B cell (primary cell): ENCODE results near the gene FN3K. TPM values are rescaled to one million over a fixed set of nuclear protein-coding genes. Genes with fewer than 3 reads are reported as not detected.

ENCODE experiments used
- ATAC-seq: fragments of 200-7000 bp; cut with Tn5 transposase; one replicate; pipeline ENCODE4 v1.10.0; 2021; ENCODE audit warnings: low read depth, mild to moderate bottlenecking, moderate number of reproducible peaks, moderate library complexity
- CTCF ChIA-PET: fragments of 350-600 bp; sonication (Branson Sonifier 250); formaldehyde crosslinking; loops from one replicate; lab custom pipeline; 2021; ENCODE audit warnings: antibody characterized with exemption, inconsistent platforms; lab: Charles Lee
- POLR2A ChIA-PET: fragments of 350-600 bp; sonication (Branson Sonifier 250); formaldehyde crosslinking; loops from one replicate; lab custom pipeline; 2021; ENCODE audit warnings: antibody characterized with exemption; lab: Charles Lee
- DNase-seq: peaks from one replicate; pipeline ENCODE4 v3.0.0; 2013
- H2AFZ ChIP-seq: 2 replicates; pipeline ENCODE4 v1.6.1; 2012; ENCODE audit warnings: mild to moderate bottlenecking, low read depth, low read length; ENCODE audit not compliant: insufficient read depth, poor library complexity, severe bottlenecking
- H3K27ac ChIP-seq, 2 donors: 1 replicate in 1 of 2; 2 replicates in 1 of 2; pipeline ENCODE4 v1.5.1; 2012 to 2013; ENCODE audit warnings: low read length in 2 of 2, mild to moderate bottlenecking in 2 of 2, moderate library complexity in 1 of 2
- H3K27me3 ChIP-seq, 4 experiments: fragments of 200-600 bp in 1 of 4; sonication (generic) in 1 of 4; replicated peaks in 1 of 4; 1 replicate in 2 of 4; 2 replicates in 2 of 4; pipeline versions ENCODE4 v1.6.1 to v1.7.0; 2013 to 2016; ENCODE audit warnings: low read length in 3 of 4, mild to moderate bottlenecking in 2 of 4, mixed read lengths in 1 of 4, moderate library complexity in 1 of 4; ENCODE audit not compliant: insufficient read depth in 4 of 4, control insufficient read depth in 3 of 4; ENCODE audit errors: control extremely low read depth in 1 of 4
- H3K36me3 ChIP-seq, 2 experiments: replicated peaks in 1 of 2; 1 replicate in 1 of 2; 2 replicates in 1 of 2; pipeline versions ENCODE4 v1.6.1 to v1.7.1; 2013; ENCODE audit warnings: low read length in 1 of 2; ENCODE audit not compliant: insufficient read depth in 2 of 2, control insufficient read depth in 1 of 2; ENCODE audit errors: control extremely low read depth in 1 of 2, extremely low read depth in 1 of 2
- H3K4me1 ChIP-seq, 2 donors: fragments of 200-600 bp in 1 of 2; sonication (generic) in 1 of 2; 1 replicate in 1 of 2; 2 replicates in 1 of 2; pipeline versions ENCODE4 v1.5.1 to v1.6.1; 2013 to 2017; ENCODE audit warnings: low read length in 2 of 2; ENCODE audit not compliant: control insufficient read depth in 2 of 2, insufficient read depth in 2 of 2
- H3K4me2 ChIP-seq: replicated peaks from 2 replicates; pipeline ENCODE3; 2012; ENCODE audit warnings: mild to moderate bottlenecking, low read depth, low read length; ENCODE audit not compliant: poor library complexity, severe bottlenecking
- H3K4me3 ChIP-seq, 5 experiments: fragments of 200-600 bp in 1 of 5; sonication (generic) in 1 of 5; 1 replicate in 3 of 5; 2 replicates in 2 of 5; pipeline versions ENCODE4 v1.5.1 to v1.7.0; 2011 to 2016; ENCODE audit warnings: low read length in 4 of 5, mild to moderate bottlenecking in 4 of 5, low read depth in 2 of 5, control low read depth in 1 of 5, moderate library complexity in 1 of 5; ENCODE audit not compliant: insufficient read depth in 1 of 5; ENCODE audit errors: control extremely low read depth in 1 of 5, extremely low read depth in 1 of 5
- H3K79me2 ChIP-seq: fragments of 200-600 bp; sonication (generic); one replicate; pipeline ENCODE4 v1.6.0; 2016; ENCODE audit warnings: low read length; ENCODE audit not compliant: control insufficient read depth, insufficient read depth
- H3K9ac ChIP-seq: fragments of 200-600 bp; sonication (generic); 2 replicates; pipeline ENCODE4 v1.6.1; 2017; ENCODE audit warnings: mild to moderate bottlenecking, low read length, moderate library complexity
- H3K9me3 ChIP-seq, 3 donors: one replicate each; pipeline versions ENCODE4 v1.6.1 to v1.7.1; 2013; ENCODE audit warnings: low read length in 2 of 3; ENCODE audit not compliant: control insufficient read depth in 2 of 3, insufficient read depth in 1 of 3; ENCODE audit errors: control extremely low read depth in 1 of 3
- H4K20me1 ChIP-seq: 2 replicates; pipeline ENCODE4 v1.6.0; 2012; ENCODE audit warnings: mild to moderate bottlenecking, low read length; ENCODE audit not compliant: insufficient read depth, control insufficient read depth, poor library complexity, severe bottlenecking
- H3K27ac Mint-ChIP-seq: one replicate; pipeline ENCODE4 v1.8.0; 2021; ENCODE audit warnings: mixed read lengths
- H3K27me3 Mint-ChIP-seq: one replicate; pipeline ENCODE4 v1.8.0; 2021; ENCODE audit warnings: mixed read lengths
- H3K4me1 Mint-ChIP-seq: one replicate; pipeline ENCODE4 v1.8.0; 2021; ENCODE audit warnings: mixed read lengths
- H3K4me3 Mint-ChIP-seq: one replicate; pipeline ENCODE4 v1.8.0; 2021; ENCODE audit warnings: mixed read lengths
- H3K9me3 Mint-ChIP-seq: one replicate; pipeline ENCODE4 v1.8.0; 2022; ENCODE audit warnings: mixed read lengths; ENCODE audit not compliant: insufficient read depth
- EZH2 ChIP-seq: IDR thresholded peaks from 2 replicates; pipeline ENCODE4 v1.6.1; 2012; ENCODE audit warnings: borderline replicate concordance, low read depth, mild to moderate bottlenecking, moderate library complexity, low read length; ENCODE audit not compliant: insufficient read depth, poor library complexity, severe bottlenecking
- WGBS: methylation state at CpG from one replicate; pipeline ENCODE4 v1.1.5; 2013; ENCODE audit warnings: missing lambda C conversion rate; ENCODE audit not compliant: insufficient coverage; 5-methylcytosine and 5-hydroxymethylcytosine counted together
- intact Hi-C: fragments of 100-400 bp; cut with micrococcal nuclease; formaldehyde crosslinking; loops from one replicate; pipeline ENCODE4 v1.10.0; 2022
- polyA plus RNA-seq: library from polyadenylated mRNA; depleted of rRNA; stranded (reverse); fragments of >200 nt; gene quantifications from 2 replicates; pipeline ENCODE4 v1.2.3, GENCODE V29; 2012
- total RNA-seq, 2 donors: library from RNA; stranded (reverse); fragments of 120-200 nt in 1 of 2; gene quantifications; 1 replicate in 1 of 2; 2 replicates in 1 of 2; pipeline versions ENCODE4 v1.2.3 to v1.2.4, GENCODE V29; 2013 to 2022
- TF ChIP-seq, protein P1 (sequence below): fragments of 200-600 bp; IDR thresholded peaks from one replicate; pipeline ENCODE4 v1.8.0; 2022; ENCODE audit warnings: antibody characterized with exemption, mild to moderate bottlenecking

The FN3K gene
- total and polyA plus RNA-seq, 2 donors (not counting 1 experiment from before 2014, with no cell fraction given), result 1.1 to 2.6 TPM

- Mint-ChIP-seq H3K27ac (no peak overlapping the region), H3K4me3 (no peak overlapping the region), H3K9me3 (no peaks in the 10 kb centered on the region), H3K4me1 (peaks cover 9% of the 10 kb centered on the region), H3K27me3 (no peaks in the 10 kb centered on the region)
- no peak for DNase-seq
- H3K4me3 ChIP-seq, result no peak overlapping the region
- H3K27ac ChIP-seq, result no peak overlapping the region
- H3K79me2 ChIP-seq, result no peaks in the 10 kb centered on the region
- ATAC-seq, result no peak
- WGBS, result 97% methylated on average over 17 of the region's 18 CpGs
- ChIA-PET CTCF (no interaction called here), POLR2A (no interaction called here)
- no peaks in the 10 kb centered on the region for H4K20me1 ChIP-seq
- TF ChIP-seq, protein P1, sequence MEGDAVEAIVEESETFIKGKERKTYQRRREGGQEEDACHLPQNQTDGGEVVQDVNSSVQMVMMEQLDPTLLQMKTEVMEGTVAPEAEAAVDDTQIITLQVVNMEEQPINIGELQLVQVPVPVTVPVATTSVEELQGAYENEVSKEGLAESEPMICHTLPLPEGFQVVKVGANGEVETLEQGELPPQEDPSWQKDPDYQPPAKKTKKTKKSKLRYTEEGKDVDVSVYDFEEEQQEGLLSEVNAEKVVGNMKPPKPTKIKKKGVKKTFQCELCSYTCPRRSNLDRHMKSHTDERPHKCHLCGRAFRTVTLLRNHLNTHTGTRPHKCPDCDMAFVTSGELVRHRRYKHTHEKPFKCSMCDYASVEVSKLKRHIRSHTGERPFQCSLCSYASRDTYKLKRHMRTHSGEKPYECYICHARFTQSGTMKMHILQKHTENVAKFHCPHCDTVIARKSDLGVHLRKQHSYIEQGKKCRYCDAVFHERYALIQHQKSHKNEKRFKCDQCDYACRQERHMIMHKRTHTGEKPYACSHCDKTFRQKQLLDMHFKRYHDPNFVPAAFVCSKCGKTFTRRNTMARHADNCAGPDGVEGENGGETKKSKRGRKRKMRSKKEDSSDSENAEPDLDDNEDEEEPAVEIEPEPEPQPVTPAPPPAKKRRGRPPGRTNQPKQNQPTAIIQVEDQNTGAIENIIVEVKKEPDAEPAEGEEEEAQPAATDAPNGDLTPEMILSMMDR, result no peak
- TF ChIP-seq EZH2, result no peak
- no peak overlapping the region for H3K9ac ChIP-seq
- H3K4me1 ChIP-seq, result peaks cover 3 to 20% of the 10 kb centered on the region in 2 donors
- H2AFZ ChIP-seq, result no peak overlapping the region
- intact Hi-C loops, result no loop called here
- H3K36me3 ChIP-seq, result no peaks in the 10 kb centered on the region
- no peak overlapping the region for H3K4me2 ChIP-seq
- H3K27me3 ChIP-seq, result no peaks in the 10 kb centered on the region
- no peaks in the 10 kb centered on the region for H3K9me3 ChIP-seq
Measured at GRCh38 chr17:82705756-82706155, 29.7 kb upstream of the FN3K start.

GRCh38 chr17:82709024-82709675 lies 26.3 kb upstream of the FN3K start:
- ChIA-PET CTCF (no interaction called here), POLR2A (no interaction called here)
- no peaks in the 10 kb centered on the region for H3K36me3 ChIP-seq
- H3K9ac ChIP-seq, result no peak overlapping the region
- Mint-ChIP-seq H3K27me3 (no peaks in the 10 kb centered on the region), H3K9me3 (no peaks in the 10 kb centered on the region), H3K4me1 (peaks cover 9% of the 10 kb centered on the region), H3K4me3 (no peak overlapping the region), H3K27ac (no peak overlapping the region)
- DNase-seq (no peak), ATAC-seq (no peak)
- H3K4me1 ChIP-seq, result peaks cover 3 to 20% of the 10 kb centered on the region in 2 donors
- H3K27me3 ChIP-seq, result no peaks in the 10 kb centered on the region
- no peaks in the 10 kb centered on the region for H3K9me3 ChIP-seq
- no peak overlapping the region for H3K4me3 ChIP-seq
- intact Hi-C loops, result no loop called here
- H3K4me2 ChIP-seq, result no peak overlapping the region
- no peak overlapping the region for H2AFZ ChIP-seq
- no peak overlapping the region for H3K27ac ChIP-seq
- WGBS, result 75% methylated on average over 2 of the region's 9 CpGs
- no peaks in the 10 kb centered on the region for H4K20me1 ChIP-seq
- TF ChIP-seq, protein P1, result no peak
- no peak for TF ChIP-seq EZH2
- H3K79me2 ChIP-seq, result no peaks in the 10 kb centered on the region
